ENCODE data around the gene UCN2.
A peak's percentile ranks its signal among the peaks of the same experiment; 100 is the strongest.
"Not testable (repeated sequence)": the region's sequence is repeated elsewhere in the genome, so short reads cannot be mapped to it uniquely, and the experiment has no call there.

Gene UCN2

DNA sequence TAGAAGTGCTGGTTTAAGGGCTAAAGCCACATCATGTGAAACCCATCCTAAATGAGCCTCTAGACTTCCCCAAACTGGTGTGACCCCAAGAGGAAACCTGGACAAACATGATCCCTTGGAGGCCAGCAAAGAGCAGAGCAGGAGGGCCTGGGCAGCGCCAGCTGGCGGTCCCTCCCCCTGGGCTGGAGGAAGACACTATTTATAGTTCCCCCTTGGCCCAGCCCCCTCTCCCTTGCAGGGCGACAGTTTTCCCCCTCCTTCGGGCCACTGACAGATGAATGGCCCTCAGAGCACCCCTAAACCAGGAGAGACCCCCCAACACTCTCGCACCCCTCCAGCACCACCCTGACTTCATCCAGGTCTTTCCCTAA, 2.9 kb downstream of the UCN2 start:
- DNase-seq = no peak

DNA sequence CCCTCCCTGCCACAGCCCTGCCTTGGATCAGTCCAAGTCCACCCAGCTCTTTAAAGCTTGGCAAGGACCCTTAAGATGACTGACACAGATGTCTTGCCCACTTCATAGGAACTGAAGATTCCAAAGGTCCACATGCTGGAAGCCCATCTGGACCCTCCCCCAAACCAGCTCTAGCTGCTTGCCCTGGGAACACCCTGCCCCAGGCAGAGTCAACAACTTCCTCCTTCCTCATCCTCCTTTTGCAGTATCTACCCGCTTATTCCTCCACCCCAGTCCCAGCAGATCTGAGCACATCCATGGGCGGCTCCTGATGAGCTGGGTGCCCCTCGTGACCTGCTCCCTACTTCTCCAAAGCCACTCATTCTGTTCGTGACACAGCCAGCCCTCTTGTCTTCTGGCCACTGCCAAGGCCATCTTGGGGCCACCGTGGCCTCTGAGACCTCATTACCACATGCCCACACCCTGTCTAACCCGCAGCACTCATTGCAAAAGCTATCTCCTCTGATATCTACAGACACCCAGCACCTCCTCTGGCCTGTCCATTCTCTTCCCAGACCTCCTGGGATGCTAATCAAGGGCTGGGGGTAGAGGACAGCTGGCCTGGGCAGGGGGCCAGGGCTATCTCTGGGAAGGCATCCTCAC, 5.0 kb downstream of the UCN2 start:
- no peak for DNase-seq

DNA sequence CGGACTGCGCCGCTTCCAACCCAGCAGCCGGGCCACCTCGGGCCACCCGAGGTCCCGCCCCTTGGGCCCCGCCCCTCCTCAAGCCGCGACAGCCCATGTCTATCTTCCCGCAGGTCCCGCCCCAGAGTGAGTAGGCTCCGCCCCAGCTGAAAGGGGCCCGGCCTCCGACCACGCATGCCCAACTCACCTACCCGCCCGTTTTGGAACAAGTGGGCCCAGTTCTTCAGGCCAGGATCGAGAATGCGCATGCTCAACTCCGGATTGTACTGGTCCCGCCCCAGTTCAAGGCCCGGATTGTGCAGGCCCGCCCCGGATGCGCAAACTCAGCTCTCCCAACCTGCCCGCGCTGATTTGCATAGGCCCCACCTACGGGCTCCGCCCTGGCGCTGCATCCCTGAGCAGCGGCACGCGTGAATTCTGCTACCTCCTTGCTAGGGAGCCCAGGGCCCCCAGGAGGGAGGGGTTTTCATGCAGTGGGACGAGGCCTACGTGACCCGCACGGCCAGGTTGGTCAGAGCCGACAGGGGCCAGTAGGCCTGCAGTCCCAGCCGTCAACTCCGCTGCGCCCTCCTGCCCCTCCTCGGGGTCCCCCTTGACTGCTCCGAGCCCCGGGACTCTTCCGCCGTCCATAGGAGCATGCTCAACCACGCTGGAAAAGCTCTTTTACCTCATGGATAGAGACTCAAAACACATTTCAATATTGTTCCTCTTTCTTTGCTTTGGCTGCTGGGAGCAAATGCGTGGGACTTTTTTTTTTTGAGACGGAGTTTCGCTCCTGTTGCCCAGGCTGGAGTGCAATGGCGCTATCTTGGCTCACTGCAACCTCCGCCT, 6.6 kb downstream of the UCN2 start, which contains the start of gene PFKFB4:
Gene PFKFB4 (minus strand): TSS at position 8 of the 831 bp plus-strand sequence. CDS start 26 bp downstream, outside the sequence.
- DNase-seq = peak; percentile 99

DNA sequence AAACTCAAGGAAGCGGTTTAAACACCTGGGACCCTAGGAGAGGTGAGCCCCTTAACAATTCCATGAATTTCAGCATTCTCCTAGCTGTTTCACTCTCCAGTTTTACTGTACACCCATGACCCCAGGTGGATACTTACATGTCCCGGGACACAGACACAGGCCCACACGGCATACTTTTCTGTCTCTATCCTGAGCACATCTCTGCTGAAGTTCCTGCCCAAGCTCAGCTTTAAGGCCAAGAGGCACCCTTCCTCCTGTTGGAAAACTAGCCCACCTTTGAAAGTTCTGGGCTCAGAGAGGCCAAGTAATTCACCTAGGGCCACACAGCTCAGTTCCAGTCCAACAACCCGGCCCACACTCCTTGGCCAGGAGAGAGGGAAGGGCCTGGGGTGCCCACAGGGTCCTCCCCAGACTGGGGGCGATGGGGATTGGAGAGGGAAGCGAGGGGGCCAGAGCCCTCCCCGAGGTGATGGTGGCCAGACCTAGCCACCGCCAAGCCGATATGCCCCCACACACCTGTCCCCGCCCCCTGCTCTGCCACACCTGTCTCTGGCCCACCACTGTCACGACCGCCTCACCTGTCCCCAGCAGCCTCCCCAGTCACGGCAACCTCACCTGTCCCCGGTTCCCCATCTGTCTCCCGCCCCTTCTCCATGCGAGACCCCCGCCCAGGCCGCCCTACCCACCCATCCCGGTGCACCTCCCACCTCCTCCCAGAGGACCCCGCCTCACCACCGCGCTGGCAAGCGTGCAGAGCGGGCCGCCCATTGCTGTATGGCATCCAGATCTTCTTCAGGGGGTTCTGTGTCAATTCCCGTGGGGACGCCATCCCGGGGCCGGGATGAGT, 7.4 kb downstream of the UCN2 start:
- DNase-seq = no peak

DNA sequence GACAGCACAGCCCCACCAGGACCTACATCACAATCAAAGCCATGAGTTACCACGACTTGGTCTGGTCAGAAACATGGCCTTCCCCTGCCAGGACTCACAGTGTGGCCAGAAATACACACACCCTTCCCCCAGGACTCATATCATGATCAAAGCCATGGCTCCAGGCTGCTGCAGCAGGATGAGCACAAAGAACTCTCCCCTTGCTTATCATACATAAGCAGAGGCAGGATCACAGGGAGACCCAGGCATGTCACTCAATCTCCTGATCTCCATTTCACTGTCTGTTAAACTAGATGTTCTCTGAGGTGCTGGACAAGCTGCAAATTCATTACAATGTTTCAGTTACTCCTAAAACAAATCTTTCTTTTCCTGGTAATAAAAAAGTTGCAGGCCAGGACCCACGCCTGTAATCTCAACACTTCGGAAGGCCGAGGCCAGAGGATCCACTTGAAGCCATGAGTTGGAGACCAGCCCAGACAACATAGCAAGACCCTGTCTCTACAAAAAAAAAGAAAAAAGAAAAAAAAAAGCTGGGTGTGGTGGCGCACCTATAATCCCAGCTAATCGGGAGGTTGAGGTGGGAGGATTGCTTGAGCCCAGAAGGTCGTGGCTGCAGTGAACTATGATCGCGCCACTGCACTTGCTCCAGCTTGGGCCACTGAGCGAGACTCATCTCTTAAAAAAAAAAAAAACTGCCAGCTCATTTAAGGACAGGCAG, 8.2 kb downstream of the UCN2 start:
- no peak for DNase-seq

DNA sequence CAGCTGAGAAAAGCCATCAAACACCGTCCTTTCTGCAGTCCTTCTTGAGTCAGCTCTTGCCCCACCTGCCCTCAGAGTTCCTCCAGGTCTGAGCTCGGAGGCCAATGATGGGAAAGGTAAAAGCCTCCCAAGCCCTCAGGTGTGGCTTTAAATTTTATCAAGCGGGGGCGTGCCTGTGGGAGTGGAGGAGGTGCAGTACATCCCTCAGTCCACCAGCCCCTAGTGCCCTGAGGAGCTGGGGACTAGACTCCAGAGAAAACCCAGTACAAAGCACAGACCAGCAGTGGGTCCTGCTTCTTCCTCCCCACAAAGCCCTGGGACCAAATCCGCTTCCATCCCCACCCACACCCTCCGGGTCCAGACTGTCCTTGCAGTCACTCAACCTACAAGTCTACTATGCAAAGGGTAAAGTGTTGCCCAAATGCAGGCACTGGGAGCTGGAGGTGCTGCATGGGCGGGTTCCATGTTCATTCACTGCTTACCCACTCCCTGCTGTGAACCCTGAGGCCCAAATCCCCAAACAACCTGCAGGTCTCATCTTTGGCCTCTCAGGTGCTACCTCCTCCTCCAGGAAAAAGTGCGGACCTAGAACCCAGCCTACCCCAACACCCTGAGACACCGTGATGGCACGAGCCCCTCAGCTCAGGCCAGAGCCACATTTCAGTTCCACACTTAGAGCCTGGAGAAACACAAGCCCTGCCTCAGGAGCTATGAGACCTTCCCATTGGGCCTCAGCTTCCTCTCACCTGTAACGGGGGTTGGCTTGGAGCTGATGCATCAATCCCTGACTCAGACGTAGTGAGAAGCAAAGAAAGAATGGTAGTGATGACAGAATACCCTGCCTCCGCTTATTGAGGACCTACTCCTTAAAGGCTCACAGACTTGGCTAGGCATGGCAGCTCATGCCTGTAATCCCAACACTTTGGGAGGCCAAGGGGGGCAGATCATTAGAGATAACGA, 9.4 kb downstream of the UCN2 start:
- DNase-seq = no peak

DNA sequence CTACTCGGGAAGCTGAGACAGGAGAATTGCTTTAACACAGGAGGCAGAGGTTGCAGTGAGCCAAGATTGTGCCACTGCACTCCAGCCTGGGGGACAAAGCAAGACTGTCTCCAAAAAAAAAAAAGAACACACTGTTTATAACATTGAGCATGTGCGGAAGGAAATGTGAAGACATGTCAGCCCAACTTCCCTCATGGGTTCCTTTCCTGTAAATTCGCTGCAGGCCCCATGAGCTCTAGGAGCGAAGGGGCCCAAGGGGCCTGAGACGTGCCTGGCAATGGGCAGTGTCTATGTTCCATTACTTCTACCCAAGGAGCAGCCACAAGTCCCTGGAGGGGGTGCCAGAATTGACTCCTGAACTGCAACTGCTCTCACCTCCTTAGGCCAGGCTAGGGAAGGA, 10.2 kb downstream of the UCN2 start:
- no peak for DNase-seq

DNA sequence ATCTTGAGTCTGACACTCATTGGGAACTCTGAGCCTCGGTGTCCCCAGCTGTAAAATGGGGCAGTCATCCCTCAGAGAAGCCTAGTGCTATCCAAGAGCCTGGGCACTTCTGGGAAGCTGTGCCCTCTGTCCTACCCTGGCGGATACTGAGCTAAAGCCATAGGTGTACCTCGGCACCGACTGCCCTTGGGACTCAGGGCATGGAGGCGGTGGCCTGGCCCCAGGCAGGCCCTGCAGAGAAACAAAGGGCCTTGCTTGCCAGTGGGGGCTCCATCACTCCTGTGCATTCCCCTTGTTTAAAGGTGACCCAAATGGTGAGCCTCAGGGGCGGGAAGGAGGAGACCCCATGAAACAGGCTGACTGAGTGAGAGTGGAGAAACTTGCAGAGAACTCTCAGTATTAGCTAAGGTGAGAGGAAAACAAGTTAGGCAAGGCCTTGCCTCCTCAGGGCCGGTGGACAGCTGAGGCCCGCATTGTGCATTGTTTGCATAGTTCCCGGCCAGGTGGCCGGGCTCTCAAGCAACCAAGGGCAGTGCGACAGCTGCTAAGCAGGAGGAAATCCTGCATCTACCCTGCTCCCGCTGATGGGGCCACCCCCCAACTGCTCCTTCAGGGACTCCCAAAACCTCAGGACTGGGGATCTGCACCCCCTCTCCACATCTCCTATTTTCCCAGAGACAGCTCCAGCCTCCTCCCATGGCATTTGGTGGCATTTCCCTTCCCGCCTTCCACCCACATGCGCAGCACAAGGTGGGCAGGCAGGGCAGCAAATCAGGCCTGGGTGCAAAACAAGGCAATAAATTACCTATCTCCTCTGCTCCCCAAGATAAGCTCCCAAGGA, 11.2 kb downstream of the UCN2 start:
- no peak for DNase-seq

DNA sequence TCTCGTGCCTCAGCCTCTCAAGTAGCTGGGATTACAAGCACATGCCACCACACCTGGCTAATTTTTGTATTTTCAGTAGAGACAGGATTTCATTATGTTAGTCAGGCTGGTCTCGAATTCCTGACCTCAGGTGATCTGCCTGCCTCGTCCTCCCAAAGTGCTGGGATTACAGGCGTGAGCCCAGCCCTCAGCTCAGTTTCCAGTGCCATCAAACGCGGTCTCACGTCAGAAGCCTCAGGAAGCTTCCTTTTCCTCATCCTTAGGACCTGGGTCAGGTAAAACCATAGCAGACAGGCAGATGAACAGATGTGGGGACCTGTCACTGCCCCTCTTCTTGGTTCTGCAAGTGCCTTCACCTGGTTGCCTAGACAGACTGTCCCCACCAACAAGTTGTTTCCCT, 11.9 kb downstream of the UCN2 start:
- not testable (repeated sequence) for DNase-seq

DNA sequence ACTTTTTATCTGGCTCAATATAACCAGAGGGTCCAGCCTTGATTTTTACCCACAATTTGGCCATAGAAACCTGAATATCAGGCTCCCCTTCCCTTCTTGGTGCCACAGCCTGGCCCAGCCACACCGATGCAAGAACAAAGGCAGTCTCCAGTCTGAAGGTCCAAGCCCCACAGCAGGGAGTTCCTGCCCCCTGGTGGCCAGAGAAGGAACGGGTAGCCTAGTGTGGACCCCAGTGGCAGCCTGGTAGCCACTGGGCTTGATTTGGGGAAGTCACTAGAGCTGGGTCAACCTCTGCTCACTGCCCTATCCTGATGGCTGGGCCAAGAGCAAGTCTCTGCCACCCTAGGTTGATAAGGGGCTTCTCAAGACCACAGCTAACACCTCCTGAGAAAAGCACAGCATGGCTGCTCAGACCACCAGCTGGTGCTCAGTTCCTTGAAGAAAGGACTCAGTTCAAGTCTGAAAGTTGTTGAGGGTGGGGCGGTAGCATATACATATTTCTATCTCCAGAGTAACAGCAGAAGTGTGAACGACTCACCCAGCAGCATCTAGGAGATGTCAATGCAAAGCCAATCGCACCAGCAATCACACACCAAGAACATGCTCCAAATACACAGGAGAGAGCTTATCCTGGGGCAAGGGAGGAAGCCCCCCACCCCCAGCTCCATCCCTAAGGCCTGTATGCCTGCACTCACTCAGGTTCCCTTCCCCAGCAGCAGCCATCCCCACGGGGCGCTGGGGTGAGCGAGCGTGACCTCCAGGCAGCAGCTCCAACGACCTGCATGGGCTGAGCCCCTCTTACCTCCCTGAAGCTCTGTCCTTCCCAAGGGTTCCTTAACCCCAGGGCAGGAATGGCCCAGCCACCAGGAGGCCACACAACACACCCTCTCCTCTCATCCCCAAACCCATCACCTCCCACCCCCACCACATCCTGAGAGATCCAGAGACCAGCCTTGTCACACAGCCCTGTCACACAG, 14.6 kb downstream of the UCN2 start:
- DNase-seq = peak; percentile 80

DNA sequence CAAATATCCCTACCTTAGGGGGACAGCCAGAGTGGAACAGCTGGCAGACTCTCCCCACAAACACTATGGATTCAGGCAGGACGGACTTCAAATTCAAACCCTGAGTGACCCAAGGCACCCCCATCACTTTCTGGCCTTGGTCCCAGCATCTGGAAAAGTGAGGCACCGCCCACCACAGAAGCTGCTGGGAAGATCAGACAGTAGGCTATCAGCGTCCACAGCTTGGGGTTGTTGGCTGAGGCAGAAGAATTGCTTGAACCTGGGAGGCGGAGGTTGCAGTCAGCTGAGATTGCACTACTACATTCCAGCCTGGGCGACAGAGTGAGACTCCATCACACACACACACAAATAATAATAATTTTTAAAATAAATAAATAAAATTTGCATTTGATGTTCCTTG, 15.5 kb downstream of the UCN2 start:
- no peak for DNase-seq

DNA sequence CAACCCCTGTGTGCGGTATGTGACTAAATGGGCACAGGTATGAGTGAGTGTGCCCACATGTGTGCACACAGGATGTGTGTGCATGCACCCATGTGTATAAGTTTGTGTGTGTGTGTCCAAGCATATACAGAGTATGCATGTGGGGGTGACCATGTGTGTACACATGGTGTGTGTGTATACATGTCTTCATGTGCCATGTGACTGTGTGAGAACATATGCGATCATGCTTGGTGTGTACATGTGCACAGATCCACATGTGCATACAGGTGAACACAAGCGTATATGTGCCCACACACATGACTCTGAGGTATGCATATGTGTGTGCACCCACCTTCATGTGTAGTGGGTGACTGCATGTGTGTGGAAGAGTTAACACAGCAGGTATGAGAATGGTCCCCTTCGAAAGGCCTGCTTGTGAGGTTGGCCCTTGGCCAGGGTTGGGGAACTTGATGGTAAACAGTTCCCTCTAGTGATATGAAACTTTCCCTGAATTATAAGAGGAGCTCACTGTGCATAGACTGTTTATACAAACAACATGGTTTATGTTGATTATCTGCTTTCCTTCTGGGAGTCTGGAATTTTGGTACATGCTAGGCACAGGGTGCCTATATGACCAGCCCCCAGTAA, 17.3 kb downstream of the UCN2 start:
- no peak for DNase-seq

DNA sequence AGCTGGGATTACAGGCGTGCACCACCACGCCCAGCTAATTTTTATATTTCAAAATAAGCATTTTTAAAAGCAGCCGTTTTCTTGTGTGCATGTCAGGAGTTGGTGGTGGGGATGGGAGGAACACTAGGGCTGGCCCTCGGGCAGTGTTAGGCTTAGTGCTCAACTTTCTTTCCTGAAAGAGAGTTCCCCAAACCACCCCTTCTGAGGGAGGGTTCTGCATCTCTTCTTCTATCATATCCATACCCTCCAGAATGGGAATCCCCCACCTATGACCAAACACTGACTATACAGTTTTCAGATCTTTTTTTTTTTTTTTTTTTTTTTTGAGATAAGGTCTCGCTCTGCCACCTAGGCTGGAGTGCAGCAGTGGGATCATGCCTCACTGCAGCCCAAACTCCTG, 19.4 kb downstream of the UCN2 start:
- no peak for DNase-seq

DNA sequence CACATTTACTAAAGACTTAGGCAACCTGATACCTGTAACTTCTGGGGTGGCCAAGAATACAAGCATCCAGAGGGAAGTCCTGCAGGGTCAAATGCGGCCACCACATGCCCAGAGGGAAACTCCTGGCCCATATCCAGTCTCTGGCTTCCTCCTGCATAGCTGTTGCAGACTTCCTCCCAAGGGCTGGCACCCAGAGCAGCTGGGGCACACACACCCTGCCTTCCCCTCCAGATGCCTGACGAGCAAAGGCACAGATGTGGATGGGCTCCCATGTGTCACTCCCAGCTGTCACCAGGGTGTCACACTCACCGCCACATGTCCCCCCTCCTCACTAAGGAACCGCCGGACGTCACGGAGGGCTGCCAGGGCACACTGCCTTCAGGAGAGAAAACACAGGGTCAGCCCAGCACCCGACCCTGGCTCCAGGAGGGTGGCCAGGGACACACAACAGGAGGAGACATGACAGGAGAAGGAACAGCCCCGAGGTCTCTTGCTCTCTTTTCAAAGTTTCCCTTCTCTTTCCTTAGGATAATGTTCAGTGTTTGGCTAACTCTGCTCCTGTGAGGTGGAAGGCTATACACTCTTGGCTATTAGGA, 20.2 kb downstream of the UCN2 start:
- DNase-seq = no peak

DNA sequence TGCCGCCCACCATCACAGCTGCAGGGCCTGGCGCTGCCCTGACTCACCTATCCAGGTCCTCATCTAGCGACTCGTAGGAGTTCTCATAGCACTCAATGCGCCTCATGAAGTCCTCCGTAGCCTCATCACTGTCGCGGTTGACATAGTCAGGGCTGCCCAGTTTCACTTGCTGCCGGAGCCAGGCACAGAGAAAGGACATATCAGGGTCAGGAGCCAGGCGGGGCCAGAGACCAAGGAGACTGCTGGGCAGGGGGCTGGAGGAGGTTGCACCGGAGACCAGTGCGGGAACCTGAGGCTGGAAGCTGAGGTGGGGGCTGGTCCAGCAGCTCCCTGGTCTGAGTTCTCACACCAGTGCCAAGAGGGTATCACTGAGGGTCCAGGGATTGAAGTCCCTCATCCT, 25.1 kb downstream of the UCN2 start:
- DNase-seq = no peak

DNA sequence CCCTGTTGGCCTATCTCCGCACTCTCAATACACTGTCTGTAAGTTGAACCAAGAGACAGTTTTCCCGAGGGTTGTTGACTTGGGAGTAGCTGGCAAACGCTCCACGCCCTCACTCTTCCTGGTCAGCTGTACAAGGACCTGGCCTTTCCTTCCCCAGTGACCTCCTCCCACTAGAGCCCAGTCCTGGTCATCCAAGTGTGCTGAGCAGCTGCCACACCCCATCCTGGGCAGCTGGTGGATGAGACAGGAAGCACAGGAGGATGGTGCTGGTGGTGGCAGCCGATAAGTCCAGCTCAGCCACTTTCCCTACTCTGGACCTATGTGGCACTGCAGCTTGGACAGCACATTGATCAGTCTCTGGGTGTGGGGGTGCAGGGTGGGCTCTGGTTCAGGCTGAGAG, 26.8 kb downstream of the UCN2 start:
- DNase-seq = no peak

DNA sequence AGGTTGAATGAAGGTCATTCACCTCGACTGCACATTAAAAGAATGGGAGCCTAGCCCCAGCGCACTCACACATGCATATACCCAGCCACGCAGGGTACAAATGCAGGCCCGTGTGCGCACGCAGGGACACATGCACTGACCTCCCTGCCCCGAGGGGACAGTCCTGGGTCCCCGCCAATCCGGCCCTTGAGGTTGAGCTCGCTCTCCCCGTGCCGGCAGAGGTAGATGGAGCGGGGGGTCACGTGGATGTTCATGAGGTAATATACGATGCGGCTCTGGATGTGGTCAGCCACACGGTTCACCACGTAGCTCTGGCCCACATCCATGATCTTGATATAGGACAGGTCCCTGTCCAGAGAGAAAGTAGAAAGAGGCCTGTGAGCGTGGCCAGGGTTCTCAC, 27.5 kb downstream of the UCN2 start:
- no peak for DNase-seq

DNA sequence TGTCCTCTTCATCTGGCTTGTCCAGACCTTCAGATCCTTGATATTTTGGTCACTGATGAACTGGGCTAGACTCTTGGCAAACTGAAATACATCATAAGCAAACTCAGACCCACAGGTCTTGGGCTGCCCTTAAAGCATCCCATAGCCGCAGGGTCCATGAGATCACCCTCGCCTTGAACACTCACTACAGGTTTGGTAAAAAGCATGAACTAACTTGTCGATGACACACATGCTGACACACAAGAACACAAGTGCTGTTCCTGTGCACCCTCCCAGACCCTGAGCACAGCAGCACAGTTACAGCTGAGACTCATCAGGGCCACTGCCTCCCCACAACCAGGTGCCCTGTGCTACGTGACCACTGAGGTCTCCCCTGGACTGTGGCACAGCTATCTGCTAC, 28.0 kb downstream of the UCN2 start:
- DNase-seq = no peak

DNA sequence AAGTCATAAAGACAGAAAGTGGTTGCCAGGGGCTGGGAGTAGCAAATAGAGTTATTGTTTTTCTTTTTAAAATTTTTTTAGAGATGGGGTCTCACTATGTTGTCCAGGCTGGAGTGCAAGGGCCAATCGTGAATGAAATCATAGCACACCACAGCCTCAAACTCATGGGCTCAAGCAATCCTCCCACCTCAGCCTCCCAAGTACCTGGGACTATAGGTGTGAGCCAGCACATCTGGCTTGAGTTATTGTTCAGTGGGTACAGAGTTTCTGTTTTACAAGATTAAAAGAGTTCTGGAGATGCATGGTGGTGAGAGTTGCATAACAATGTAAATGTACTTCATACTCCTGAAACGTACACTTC, 30.6 kb downstream of the UCN2 start:
- no peak for DNase-seq

All from right hindlimb (tissue), 1 donor.